ENCODE data around the gene METTL1.
"Not testable (repeated sequence)": the region's sequence is repeated elsewhere in the genome, so short reads cannot be mapped to it uniquely, and the experiment has no call there.

Gene METTL1

DNA sequence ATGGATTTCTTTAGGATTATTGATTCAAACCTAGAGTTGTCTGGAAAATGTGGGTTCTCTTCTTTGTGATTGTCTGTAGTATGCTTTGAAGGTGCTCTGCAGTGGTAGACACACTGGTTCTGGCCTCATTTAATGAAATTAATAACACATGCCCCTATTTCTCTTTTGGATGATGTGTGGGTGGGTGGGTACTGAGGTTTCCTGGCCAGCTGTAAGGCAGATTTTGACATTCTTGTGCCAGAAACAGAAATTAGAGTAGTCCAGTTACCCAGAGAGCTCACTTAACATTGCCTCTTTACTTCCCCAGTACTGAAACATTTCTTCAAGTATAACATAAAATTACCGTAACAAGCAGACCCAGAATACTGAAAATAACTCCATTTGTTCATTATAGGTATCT lies 25.1 kb upstream of the METTL1 start:
- no peak for DNase-seq

DNA sequence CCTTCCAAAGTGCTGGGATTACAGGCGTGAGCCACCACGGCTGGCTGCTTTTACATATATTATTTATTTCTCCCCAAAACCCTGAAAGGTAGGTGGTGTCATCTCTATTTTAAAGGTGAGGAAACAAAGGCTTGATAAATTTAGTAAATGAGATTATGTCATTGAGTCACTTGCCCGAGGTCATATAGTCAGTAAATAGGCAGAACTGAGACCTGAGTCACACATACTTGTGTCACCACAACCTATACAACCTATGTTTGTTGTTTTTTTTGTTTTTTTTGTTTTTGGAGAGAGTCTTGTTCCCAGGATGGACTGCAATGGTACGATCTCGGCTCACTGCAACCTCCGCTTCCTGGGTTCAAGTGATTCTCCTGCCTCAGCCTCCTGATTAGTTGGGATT lies 23.4 kb upstream of the METTL1 start:
- no peak for DNase-seq

DNA sequence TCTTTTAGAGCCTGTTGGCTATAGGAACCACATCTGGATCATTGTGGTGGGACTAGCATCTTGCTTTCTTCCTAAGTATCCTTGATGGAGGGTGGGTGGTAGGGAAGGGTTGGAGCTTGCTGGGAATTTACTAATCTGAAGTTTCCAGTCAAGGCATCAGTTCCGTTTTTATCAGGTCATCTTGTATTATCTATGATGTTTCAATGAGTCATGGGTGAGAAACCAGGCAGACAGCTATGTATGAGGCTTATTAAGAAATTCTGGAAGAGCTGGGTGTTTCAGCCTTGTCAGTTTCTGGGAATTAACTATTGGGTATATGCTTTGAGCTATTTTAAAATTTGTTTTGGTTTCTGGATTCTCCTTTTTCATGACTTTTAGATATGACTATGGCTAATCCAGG lies 22.0 kb upstream of the METTL1 start:
- DNase-seq = no peak

DNA sequence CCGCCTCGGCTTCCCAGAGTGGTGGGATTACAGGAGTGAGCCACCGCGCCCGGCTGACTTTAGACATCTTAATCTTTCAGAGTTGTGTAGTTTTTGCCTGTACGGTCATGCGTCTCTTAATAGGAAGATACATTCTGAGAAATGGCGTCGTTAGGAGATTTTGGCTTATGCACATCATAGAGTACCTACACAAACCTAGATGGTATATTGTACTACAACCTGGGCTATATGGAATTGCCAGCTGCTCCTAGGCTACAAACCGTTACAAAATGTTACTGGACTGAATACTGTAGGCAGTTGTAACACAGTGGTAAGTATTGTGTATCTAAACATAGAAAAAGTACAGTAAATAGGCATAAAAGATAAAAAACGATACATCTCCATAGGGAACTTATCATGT lies 12.0 kb upstream of the METTL1 start:
- DNase-seq = no peak

- DNase-seq = no peak
Measured at GRCh38 chr12:57783466-57783801, 11.5 kb upstream of the METTL1 start.

DNA sequence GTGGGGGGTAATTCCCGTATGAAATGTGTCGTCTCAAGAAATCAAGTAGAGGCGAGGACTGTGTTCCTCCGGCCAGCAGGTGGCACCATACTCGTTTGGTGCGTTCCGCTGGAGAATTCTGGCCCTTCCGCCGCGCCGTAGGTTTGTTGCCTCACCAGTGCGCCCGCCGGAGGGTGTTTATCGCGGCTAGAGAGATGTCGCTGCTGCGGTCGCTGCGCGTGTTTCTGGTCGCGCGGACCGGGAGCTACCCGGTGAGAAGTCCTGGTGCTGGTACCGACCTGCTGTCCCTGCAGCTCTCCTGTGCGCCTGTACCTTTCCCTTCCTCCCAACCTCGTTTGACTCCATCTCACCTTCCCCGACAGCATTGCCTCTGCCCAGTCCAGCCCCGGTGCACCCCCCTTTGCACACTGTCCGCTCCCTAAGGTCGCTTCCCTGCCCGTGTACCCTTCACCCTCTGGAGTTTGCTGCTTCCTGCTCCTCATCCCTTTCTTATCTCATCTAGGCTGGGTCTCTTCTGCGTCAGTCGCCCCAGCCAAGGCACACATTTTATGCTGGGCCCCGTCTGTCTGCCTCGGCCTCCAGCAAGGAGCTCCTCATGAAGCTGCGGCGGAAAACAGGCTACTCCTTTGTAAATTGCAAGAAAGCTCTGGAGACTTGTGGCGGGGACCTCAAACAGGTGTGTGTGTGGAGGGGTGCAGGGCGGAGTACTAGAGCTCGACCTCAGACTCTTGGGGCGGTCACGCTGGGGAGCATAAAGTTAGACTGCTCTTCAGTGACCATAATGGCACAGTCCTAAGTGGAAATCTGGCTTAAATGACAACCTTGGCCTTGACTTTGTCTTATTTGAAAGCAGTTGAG lies 10.9 kb upstream of the METTL1 start, which contains the start of gene TSFM:
TSFM (plus strand) TSS at position 180 of the 858 bp plus-strand sequence; CDS start at position 195, 15 bp downstream.
- peak; percentile 80 for DNase-seq

DNA sequence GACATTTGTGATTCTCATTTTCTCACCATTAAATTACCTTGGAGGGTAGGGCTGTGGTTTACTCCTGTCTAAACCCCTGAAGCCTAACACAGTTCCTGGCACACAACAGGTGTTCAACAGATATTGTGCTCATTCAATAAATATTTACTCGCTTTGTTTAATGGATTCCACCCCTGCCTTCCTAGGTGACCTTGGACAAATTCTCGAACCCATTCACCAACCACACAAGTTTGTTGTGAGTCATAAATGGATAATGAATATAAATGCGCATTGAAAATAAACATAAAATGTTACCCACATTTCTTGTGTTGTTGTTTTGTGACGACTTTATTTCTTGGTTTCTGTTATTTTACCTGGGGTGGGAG lies 10.3 kb upstream of the METTL1 start:
- no peak for DNase-seq

- no peak for DNase-seq
Measured at GRCh38 chr12:57781801-57782200, 9.9 kb upstream of the METTL1 start.

DNA sequence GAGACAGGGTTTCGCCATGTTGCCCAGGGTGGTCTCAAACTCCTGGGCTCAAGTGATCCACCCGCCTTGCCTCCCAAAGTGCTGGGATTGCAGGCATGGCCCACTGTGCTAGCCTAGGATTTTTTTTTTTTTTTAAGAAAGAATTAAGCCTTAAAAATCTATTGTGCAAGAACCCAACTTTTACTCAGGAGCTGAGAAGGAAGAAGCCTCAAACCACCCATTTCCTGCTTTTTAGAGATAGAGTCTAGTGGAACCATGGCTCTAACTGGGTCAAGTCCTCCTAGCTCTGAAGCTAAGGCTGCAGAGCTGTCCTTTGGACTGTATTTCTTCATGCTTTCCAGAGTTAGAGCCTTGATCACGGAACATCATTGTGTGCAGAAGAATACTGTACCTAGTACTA lies 9.3 kb upstream of the METTL1 start:
- no peak for DNase-seq

- no peak for DNase-seq
Measured at GRCh38 chr12:57780284-57780897, 8.5 kb upstream of the METTL1 start.

DNA sequence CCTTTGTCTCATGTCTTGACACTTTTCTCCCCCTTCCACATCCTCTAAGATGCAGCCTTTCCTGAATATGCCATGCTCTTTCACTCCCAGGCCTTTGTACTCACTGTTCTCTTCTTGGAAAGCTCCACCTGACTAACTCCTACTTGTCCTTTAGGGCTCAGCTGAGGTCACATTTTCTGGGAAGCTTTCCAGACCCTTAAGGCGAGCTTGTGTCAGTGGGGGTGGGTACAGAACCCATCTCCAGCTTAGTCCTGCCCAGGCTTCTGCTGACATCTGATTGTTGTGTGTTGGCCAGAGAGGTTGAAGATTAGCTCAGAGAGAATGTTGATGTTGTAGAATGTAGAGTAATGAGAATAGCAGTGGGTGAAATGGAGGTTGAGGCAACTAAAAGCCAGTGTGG lies 7.8 kb upstream of the METTL1 start:
- DNase-seq = no peak

DNA sequence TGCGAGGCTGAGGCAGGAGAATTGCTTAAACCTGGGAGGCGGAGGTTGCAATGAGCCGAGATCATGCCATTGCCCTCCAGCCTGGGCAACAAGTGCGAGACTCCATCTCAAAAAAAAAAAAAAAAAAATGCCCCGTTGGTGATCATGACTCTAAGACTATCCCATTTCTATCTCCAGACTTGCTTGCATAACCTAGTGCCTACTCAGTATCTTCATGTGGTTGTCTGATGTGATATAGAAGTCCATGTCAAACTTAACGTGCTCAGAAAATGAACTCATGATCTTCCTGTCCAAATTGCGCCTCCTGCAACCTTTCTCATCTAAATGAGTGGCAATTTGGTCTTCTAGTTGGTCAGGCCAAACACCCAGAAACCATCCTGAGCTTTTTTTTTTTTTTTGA lies 6.0 kb upstream of the METTL1 start:
- no peak for DNase-seq

DNA sequence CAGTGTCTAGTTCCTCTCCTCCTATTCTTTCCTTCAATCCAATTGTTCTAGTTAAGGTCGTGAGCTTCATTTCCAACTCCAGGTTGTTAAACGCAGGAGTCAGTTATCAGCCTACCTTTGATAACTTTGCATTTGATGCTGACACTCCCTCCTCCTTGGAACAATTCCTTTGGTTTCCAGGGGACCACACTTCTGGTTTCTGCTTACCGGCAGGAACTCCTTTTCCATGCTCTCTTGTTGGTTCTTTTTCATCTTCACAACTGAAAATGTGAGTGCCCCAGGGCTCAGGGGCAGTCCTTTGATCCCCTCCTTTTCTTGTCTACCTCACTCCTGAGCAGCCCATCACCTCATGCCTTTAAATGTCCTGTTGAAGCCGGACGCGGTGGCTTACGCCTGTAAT lies 5.5 kb upstream of the METTL1 start:
- no peak for DNase-seq

- DNase-seq = no peak
Measured at GRCh38 chr12:57776247-57776587, 4.3 kb upstream of the METTL1 start.

DNA sequence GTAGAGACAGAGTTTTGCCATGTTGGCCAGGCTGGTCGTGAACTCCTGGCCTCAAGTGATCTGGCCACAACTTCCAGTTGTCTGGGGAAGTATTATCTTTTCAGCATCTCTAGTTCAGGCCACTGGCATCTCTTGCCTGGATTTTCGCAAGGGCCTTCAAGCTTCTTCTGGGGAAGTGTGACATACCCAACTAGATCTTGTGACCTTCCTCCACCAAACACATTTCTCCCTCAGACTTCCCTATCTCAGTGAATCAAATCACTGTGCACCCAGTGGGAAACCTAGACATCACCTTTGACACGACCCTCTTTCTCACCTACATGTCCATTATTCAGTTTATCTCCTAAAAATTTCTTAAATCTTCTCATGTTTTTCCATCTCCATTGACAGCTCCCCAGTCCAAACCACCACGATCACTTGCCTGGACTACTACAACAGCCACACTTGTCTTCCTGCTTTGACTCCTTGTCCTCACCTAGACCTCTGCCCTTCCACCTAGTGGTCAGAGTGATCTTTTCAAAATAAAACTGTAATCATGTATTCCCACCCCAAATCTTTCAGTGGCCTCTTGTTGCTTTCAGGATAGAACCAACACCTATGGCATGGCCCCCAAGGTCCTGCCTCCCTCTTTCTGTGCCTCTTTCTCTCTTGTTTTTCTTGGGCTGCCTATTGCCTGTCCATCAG lies 3.8 kb upstream of the METTL1 start:
- DNase-seq = no peak

DNA sequence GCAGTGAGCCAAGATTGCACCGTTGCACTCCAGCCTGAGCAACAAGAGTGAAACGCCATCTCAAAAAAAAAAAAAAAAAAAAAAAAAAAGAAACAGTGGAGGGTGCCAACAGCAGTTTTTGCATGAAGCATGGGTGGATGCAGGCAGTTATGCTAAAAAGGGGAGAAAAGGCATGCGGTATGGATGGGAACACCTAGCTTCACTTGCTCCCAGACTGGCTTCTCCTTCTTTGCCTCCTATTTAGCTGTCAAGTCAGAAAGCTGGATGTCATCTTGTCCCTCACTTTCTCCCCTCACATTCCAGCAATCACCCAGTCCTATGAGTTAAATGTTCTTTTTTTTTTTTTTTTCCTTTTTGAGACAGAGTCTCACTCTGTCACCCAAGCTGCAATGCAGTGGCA lies 3.1 kb upstream of the METTL1 start:
- DNase-seq = no peak

- DNase-seq = not testable (repeated sequence)
Measured at GRCh38 chr12:57774634-57775033, 2.7 kb upstream of the METTL1 start.

DNA sequence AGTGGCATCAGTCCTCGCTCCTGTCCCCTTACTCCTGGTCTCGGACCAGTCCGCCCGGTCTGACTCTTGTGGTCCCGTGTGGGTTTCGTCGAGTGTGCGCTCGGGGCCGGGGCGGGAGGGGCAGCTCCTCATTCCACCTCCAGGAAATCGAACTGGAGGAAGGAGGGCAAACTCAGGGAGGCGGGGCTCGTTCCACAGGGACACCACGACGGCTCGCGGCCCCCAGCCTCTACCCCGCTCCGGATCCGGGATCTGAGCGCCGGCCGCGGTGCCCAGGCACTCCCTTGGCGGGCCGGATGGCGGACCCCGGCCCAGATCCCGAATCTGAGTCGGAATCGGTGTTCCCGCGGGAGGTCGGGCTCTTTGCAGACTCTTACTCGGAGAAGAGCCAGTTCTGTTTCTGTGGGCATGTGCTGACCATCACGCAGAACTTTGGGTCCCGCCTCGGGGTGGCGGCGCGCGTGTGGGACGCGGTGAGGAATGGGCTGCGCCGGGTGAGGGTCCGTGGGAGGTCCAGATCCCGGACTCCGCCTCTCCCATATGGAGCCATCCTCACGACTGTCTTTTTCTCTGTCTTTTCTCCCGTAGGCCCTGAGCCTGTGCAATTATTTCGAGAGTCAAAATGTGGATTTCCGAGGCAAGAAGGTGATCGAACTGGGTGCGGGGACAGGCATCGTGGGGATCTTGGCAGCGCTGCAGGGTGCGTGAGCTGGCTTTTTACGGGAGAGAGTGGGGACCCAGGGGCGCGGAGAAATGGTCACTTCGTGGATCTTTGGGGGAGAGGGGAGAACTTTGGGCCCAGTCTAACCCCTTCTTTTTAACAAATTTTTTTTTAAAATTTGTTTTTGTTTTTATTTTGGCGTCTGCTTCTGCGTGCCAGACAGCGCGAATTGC lies 771 bp upstream of the METTL1 start, which contains the start of gene EEF1AKMT3:
EEF1AKMT3 (plus strand) TSS at position 186 of the 894 bp plus-strand sequence; CDS start at position 297, 111 bp downstream.
- DNase-seq = no peak

DNA sequence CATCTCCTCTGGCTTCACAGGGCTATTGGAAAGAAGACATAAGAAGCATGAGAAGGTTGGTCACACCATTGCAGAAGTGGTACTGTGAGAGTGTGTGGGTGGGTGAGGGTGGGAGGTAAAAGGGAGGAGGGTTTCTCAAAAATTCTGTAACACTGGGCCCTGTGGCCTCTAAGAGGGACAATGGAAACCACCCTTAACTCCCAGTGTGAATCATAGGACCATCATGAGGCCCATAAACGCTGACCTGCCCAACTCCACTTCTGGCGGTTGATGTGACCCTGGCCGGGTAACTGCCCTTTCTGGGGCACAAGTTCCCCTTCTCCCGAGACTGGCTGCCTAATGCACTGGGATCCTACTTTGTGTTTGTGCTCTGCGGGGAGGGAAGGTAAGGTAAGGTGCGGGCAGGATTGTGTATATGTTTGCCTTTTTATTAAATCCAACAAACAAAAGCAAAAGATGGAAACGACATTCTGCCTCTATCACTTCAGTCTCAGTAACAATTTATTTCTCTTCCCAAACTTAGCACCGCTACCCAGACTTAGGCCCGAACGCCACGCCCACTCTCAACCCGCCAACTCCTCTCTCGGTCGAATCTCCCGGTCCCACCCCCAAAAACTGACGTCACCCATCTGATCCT lies 551 bp downstream of the METTL1 start:
- peak; percentile 89 for DNase-seq

GRCh38 chr12:57770734-57771133 lies 1.2 kb downstream of the METTL1 start:
- DNase-seq = no peak

DNA sequence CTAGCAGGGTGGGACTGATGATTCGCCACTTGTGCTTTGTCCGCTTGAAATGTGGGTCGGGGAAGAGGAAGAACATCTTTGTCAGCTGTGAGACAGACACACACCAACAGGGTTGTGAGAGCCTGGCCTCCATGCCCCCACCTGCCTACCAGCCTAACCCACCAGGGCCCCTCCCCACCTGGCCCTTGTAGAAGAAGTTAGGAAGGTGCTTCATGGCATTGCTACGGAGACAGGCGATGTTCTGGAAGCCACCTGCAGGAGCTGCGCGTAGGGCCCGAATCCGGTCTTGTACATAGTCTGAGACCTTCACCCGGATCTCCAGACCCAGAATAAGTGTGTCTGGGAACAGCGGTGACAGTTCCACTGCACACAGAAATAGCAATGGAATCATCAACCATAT lies 2.3 kb downstream of the METTL1 start:
- DNase-seq = no peak

- DNase-seq = no peak
Measured at GRCh38 chr12:57767876-57768275, 4.0 kb downstream of the METTL1 start.

GRCh38 chr12:57767305-57767698 lies 4.6 kb downstream of the METTL1 start:
- no peak for DNase-seq
